ENCODE measurements around the gene PPFIA1.
"Not testable (repeated sequence)": the region's sequence is repeated elsewhere in the genome, so short reads cannot be mapped to it uniquely, and the experiment has no call there.

PPFIA1 gene

GRCh38 chr11:70398834-70399680 is 128.6 kb downstream of the PPFIA1 start:
- no peak for DNase-seq

DNA sequence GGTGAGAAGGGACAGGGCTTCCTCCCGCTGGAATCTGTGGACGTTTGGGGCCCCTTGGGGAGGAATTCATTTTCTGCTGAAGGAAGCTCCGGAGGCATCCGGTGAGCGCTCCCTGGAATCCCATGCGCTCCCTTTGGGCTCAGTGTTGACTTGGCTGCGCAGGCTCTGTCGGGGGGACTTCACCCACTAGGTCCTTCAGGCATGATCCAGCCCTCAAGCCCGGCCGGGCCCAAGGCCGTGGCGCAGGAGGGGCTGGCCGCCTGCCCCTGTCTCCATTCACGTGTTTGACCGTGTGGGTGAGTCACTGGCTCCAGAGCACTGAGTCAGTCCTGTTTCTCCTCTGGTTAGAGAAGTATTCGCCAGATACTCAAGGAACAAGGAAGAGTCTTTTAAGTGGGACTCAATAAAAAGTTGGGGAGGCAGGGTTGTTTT is 129.2 kb downstream of the PPFIA1 start:
- no peak for DNase-seq

DNA sequence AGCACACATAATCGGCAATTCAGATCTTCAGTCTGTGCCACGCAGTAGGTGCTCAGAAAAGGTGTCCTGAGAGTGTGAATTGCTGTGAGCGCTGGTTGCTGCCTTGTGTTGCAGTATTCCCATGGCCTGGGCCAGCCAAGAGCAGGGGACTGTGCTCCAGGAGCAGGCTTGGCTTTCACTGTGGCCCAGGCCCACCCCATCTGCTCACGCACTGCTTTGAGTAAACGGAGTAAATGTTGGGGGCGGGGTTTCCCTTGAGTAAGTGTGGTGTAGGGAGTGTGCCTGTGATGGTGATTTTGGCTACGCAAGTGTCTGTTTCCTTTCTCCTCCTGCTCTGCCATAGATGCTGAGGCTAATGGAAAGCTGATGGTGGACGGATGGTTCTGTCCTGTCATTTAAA is 130.2 kb downstream of the PPFIA1 start:
- DNase-seq, result no peak

GRCh38 chr11:70402016-70402415 is 131.5 kb downstream of the PPFIA1 start:
- DNase-seq, result no peak

DNA sequence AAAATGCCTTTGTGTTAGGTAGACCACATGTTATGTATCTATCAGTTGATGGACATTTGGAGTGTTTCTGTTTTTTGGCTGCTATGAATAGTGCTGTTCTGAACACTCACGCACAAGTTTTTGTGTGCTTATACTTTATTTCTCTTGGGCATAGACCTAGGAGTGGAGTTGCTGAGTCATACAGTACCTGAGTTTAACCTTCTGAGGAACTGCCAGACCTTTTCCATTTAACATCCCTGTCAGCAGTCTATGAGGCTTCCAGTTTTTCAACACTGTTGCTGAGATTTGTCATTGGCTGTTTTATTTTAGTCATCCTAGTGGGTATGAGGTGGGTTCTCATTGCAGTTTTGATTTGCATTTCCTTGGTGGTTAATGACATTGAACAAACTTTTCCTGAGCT is 132.2 kb downstream of the PPFIA1 start:
- DNase-seq, result no peak

GRCh38 chr11:70404244-70404643 is 133.8 kb downstream of the PPFIA1 start:
- DNase-seq, result no peak

- DNase-seq, result no peak
Measured at GRCh38 chr11:70405679-70406395, 135.3 kb downstream of the PPFIA1 start.

DNA sequence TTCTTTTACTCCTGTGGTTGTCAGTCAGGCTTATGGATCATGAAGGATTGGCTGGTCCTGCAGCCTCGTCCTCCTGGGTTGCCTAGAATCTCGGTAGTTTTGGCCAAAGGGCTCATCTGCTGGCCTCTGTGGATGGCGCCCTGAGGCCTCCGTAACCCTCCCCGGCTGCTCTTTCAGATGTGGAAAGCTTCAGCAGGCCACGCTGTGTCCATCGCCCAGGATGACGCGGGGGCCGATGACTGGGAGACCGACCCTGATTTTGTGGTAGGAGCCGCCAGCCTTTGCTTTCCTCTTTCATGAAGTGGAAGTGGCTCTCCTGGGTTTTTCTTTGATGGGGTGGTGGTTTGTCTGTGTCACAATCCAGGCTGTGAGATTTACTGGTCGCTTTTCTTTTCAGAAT is 136.6 kb downstream of the PPFIA1 start:
- no peak for DNase-seq

GRCh38 chr11:70407814-70408213 is 137.3 kb downstream of the PPFIA1 start:
- no peak for DNase-seq

GRCh38 chr11:70408326-70408725 is 137.8 kb downstream of the PPFIA1 start:
- not testable (repeated sequence) for DNase-seq

GRCh38 chr11:70409437-70409836 is 138.9 kb downstream of the PPFIA1 start:
- DNase-seq, result no peak

GRCh38 chr11:70409871-70410270 is 139.4 kb downstream of the PPFIA1 start:
- DNase-seq, result no peak

DNA sequence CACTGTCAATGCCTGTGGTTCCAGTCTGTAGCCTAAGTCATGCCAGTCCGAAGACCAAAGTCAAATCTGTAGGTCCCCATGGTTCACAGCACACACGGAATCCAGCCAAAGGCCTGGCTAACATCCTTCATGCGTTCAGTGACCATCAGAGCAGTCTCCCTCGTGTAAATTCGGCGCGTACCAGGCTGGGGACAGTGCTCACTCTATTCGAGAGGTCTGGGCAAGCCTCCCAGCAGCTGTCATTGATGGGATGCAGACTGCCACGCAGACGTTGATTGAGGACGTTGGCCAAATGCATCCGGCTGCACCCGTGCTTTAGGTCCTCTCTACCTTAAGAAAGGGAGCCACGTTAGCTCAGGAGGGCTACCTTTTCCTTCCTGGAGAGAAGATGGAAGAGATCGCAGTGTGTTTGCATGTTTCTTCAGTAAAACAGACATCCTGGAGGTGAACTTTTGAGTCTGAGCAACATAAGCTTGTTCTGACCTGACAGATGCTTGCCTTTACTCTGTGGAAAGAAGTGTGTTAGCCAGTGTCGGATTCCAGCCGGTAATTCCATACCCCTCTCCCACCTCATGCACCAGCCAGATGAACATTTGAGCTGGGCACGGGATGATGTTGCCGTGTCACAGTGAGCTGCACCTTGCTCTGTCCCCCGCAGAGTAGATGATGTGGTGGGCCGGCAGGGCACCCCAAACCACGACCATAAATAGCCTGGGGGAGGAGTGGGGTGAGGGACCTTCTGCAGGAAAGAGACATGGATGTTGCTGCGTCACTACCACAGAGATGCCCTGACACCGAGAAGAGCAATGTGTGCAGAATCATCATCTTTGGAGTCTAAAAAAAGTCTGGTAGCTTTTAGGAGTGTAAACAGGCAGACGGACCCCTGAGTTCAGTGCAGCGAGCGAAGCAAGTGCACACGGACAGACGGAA is 140.1 kb downstream of the PPFIA1 start:
- DNase-seq, result no peak

DNA sequence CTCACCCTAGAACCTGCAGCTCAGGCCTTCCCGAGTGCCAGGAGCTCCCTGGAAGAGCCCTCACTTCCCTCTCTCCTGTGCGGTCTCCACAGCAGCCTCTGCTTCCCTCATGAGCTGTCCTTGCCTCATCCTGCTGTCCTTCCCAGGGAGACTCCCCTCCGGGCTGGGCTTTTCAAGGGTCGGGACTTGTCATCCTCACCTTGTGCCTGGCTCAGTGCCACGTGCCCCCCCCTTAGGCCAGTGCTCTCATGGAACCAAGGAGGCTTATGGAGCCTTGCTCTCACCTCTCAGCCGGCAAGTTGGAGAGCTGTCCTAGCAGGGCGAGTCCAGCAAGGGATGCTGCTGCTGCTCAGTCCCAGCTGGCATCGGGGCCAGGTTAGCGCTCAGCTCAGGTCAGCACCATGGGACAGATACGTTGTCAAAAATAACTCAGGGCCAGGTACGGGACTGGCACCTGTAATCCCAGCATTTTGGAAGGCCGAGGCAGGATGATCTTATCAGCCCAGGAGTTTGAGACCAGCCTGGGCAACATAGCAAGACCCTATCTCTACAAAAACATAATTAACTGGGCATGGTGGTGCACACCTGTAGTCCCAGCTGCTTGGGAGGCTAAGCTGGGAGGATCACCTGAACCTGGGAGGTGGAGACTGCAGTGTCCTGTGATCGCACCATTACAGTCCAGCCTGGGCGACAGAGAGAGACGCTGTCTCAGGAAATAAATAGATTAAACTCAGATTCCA is 141.4 kb downstream of the PPFIA1 start:
- DNase-seq, result no peak

DNA sequence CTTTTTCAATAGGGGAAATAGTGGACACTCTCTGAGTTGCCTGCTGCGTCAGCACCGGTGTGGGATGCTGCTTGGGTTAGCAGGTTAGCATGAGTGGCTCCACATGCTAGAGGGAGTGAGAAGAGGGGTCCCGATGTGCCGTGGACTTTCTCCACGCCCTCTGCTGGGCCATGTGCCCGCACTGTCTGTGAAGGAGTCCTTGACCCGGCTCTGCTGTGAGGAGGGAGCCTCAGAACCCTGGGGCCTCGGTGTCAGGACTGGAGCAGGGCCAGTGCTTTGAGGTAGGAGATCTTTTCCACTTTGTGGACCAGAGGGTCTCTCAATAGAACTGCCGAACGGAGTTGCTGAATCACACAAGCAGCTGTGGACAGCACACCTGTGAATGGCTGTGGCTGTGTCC is 142.7 kb downstream of the PPFIA1 start:
- DNase-seq, result no peak

DNA sequence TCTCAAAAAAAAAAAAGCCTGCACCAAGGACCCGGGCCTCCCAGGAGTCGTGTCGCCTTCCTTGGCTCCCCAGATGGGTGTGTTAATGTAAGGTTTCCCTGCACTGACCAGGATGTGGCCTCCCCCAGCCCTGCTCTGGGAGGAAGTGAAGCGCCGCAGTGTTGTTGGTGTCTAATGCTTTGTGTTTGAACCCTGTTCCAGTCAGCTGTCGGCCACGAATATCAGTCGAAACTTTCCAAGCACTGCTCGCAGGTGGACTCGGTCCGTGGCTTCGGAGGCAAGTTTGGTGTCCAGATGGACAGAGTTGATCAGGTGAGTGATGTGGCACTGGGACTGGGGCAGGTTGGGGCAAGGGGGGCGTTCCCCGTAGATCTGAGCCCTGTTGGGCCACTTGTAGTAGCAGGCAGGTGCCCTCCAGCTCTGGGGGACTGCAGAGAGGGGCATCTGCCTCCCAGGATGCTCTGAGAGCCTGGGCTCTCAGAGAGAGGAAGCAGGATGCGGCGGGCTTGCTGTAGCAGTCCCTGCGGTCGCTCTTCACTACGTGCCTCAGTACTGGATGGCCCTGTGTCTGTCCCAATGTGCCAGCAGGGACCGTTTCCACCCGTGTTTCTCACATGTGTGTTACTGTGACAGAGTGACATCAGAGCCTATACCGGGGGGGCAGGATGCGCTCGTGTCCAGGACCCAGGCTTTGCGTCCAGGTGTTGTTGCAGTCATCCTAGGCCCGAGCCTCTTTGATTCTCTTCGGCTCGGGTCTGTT is 144.0 kb downstream of the PPFIA1 start:
- no peak for DNase-seq

DNA sequence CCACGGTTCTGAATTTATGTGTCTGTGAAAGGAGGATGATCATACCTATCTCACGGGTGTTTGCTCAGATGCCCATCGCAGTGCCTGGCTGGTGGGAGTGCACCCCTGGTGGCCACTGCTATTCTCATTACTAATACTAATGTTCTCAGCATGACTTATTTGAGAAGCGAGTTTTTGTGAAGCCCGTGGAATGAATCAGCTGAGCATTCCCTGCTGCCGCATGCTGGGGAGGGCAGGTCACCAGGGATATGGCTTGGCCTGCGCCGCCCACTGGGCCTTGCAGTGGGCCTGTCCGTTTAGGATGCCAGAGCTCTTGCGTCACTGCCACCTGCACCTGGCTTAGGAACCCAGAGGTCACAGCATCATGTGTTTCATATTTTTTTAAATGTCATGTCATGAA is 144.7 kb downstream of the PPFIA1 start:
- no peak for DNase-seq

DNA sequence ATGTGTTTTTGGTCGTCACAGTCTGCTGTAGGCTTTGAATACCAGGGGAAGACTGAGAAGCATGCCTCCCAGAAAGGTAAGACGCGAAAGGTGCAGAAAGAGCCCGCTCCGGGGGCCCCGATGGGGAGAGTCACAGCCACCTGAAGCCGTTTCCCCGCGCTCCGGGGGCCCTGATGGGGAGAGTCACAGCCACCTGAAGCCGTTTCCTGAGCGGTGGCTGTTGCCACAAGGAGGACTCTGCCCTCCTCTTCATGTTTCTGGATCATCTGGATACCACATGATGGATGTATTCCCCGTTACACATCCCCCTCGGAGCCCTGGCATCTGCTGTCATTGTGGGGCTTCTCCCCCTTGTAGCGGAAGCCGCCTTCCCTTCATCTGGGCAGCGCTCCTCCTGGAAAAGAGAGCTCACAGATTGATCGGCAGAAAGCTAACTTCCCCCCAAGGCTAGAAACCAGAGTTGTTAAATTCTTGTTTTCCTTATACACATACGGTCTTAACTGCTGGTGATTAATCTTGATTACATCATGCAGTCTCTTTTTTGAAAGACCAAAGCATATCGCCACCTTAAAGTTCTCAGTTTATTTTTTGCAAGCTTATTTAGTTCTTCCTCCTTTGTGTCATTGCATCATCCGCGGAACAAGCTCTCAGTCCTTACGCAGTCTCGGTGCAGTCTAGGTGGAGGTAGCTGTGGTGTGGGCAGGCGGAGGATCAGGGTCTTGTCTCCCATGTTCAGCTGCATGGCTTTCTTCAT is 145.3 kb downstream of the PPFIA1 start:
- peak; percentile 77 for DNase-seq

DNA sequence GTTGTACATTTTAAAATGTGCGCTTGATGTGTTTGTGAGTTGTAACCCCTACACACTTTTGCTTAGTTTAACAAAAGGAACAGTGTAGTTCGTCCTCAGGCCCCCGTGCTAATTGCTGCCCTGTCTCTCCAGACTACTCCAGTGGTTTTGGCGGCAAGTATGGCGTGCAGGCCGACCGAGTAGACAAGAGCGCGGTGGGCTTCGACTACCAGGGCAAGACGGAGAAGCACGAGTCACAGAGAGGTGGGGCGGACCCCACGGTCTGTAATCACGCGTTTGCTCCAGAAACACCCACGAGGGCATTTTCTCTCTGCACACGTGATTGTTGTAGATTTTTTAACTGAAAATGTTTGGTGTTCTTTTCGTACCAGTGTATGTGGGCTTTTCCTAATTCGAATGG is 146.4 kb downstream of the PPFIA1 start:
- no peak for DNase-seq

- DNase-seq, result no peak
Measured at GRCh38 chr11:70418130-70418529, 147.6 kb downstream of the PPFIA1 start.

Measured in SIG-M5 (cell line).